Fibroblast of villous mesenchyme (primary cell): Measurements from ENCODE around the gene PTBP2. TPM values are rescaled to one million over a fixed set of nuclear protein-coding genes. Genes with fewer than 3 reads are reported as not detected.

Experiments
- DNase-seq: peaks from one replicate; pipeline ENCODE4 v3.0.0-alpha.2; 2010; ENCODE audit warnings: low read depth
- H3K4me3 ChIP-seq: 2 replicates; pipeline ENCODE4 v1.5.1; 2011; ENCODE audit warnings: low read depth, mild to moderate bottlenecking, low read length
- total RNA-seq: library from RNA; depleted of rRNA; stranded (reverse); fragments of >200 nt; gene quantifications from 2 replicates; pipeline ENCODE4 v1.2.3, GENCODE V29; 2012
- TF ChIP-seq, protein P1 (sequence below): IDR thresholded peaks from 2 replicates; pipeline ENCODE4 v1.5.1; 2012; ENCODE audit warnings: low read depth, mild to moderate bottlenecking, low read length; ENCODE audit not compliant: insufficient read depth

PTBP2 gene
- total RNA-seq, 1 donor = 14.2 TPM

DNA sequence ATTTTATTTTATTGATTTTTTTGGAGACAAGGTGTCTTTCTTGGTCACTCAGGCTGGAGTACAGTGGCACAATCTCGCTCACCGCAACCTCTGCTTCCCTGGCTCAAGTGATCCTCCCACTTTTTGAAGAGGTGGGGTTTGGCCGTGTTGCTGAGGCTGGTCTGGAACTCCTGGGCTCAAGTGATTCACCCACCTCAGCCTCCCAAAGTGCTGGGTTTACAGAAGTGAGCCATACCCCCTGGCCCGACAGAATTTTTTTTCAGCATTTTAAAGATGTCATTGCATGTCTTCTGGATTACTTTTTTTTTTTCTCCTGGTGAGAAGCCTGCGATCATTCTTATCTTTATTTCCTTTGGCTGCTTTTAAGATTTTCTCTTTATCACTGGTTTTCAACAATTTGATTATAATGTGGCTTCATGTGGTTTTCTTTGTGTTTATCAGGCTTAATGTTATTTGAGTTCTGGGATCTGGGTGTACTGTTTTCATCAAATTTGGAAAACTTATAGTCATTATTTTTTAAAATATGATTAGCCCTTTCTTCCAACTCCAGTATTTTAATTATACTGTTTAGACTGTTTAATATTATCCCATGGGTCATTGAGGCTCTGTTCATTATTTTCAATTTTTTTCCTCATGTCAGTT, 23.1 kb upstream of the PTBP2 start:
- TF ChIP-seq, protein P1, sequence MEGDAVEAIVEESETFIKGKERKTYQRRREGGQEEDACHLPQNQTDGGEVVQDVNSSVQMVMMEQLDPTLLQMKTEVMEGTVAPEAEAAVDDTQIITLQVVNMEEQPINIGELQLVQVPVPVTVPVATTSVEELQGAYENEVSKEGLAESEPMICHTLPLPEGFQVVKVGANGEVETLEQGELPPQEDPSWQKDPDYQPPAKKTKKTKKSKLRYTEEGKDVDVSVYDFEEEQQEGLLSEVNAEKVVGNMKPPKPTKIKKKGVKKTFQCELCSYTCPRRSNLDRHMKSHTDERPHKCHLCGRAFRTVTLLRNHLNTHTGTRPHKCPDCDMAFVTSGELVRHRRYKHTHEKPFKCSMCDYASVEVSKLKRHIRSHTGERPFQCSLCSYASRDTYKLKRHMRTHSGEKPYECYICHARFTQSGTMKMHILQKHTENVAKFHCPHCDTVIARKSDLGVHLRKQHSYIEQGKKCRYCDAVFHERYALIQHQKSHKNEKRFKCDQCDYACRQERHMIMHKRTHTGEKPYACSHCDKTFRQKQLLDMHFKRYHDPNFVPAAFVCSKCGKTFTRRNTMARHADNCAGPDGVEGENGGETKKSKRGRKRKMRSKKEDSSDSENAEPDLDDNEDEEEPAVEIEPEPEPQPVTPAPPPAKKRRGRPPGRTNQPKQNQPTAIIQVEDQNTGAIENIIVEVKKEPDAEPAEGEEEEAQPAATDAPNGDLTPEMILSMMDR = no peak
- H3K4me3 ChIP-seq = no peak overlapping the region
- no peak for DNase-seq

DNA sequence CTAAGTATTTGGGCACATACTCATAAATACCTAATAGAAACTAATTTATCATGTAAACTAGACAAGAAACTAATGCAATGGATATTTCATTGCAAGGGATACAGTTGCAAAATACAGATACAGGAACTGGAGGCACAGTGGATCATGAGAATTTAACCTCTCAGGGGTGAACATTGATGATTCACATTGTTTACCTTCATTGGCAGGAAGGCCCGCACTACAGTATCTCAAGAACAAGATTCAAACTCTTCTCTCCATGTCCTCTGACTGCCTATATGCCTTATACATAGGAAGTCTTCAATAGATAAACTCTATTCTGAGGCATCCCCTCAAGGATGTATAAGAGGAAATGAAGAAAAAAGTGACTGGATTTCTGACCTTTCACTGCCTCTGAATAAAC, 18.4 kb upstream of the PTBP2 start:
- TF ChIP-seq, protein P1 = no peak
- H3K4me3 ChIP-seq = no peak overlapping the region
- DNase-seq = peak; percentile 57

DNA sequence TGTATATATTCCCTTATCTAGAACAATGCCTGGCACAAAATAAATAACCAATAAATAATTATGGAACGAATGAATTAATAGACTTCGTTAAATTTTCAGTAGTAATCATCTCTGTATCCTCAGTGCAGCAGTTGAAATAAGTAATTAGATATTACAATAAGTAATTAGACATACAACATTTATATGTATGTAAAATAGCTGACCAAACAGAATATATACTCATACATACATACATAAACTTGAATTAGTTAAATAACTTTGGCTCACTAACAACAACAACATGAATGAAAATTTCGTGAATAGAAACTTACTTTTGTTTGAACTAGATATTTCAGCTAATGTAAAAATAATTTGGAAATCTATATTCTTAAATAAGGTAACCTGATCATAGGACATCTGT, 14.6 kb upstream of the PTBP2 start:
- H3K4me3 ChIP-seq = no peak overlapping the region
- TF ChIP-seq, protein P1 = no peak
- DNase-seq = no peak

DNA sequence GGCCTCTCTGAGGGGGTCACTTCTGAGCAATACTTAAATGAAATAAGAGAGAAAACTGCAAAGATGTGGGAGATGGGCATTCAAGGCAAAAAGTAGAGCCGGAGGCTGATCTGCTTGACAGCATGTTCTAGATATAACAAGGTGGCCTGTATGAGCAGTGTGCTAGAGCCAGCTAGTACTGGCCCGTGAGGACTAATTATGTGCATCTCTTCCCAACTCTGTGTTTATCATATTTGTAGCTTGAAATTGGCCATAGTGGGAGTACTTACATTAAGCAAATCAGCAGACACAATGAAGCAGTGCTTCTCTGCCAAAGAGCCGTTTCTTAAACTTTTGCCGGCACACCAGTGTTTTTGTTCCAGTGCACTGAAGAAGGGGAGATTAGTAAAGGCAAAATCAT, 13.1 kb upstream of the PTBP2 start:
- H3K4me3 ChIP-seq = no peak overlapping the region
- DNase-seq = no peak
- TF ChIP-seq, protein P1 = no peak

DNA sequence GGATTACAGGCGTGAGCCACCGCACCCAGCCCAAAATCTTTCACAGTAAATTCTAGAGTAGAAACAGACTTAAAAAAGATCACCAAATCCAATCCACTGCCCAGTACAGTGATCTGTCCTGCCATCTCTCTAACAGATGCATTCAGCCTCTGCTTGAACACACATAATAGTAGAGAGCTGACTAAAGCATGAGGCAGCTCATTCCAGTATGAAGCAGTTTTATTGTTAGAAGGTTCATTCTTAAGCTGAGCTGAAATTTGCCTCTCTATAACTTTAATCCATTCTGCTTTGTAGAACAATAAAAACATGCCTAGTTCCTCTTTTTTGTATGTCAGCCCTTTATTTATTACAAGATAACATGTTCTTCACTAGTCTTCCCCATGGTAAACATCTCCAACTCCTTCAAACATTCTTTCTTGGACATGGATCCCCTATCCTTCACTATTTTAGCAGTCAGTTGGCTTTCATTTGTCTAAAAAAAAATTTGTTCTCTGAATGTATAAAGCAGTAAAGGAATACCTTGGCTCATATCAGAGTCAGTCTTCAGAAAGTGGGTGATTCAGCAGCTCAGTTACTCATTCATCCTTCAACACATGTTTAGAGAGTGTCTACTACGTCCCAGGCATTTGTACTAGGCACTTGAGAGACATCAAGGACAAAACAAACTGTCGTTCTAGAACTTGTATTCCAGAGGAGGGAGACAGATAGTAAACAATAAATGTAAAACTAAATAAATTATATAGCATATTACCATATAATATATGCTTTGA, 10.7 kb upstream of the PTBP2 start:
- DNase-seq = no peak
- no peak overlapping the region for H3K4me3 ChIP-seq
- TF ChIP-seq, protein P1 = no peak

DNA sequence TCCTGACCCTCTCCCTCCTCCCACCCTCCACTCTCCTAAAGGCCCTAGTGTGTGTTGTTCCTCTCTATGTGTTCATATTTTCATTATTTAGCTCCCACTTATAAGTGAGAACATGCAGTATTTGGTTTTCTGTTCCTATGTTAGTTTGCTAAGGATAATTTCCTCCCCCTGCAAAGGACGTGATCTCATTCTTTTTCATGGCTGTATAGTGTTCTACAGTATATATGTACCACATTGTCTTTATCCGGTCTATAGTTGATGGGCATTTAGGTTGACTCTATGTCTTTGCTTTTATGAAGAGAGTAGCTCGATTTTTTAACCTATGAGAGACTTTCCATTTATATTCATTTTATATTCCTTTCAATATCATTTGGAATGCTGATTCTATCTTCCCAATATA, 7.9 kb upstream of the PTBP2 start:
- DNase-seq = no peak
- TF ChIP-seq, protein P1 = no peak
- H3K4me3 ChIP-seq = no peak overlapping the region
